GM12878 (cell line): ENCODE data around the gene HOXD13. TPM values are rescaled to one million over a fixed set of nuclear protein-coding genes. Genes with fewer than 3 reads are reported as not detected.

Experiments used
- ATAC-seq: fragments of 200-7000 bp; cut with Tn5 transposase; 3 replicates; pipeline ENCODE4 v1.9.1; 2020; ENCODE audit warnings: mild to moderate bottlenecking, moderate library complexity
- BruUV-seq: library from RNA; stranded (reverse); fragments of 400-500 nt; replicated peaks from 2 replicates; lab custom pipeline; 2021; lab: Mats Ljungman, UMichigan
- CTCF ChIA-PET: fragments of 300-600 bp; sonication (Branson Sonifier 250); formaldehyde crosslinking; extraction: SDS; loops from one replicate; lab custom pipeline; 2021; ENCODE audit warnings: inconsistent platforms; lab: Yijun Ruan, JAX
- POLR2A ChIA-PET: fragments of 350-600 bp; formaldehyde crosslinking; extraction: SDS; loops from one replicate; lab custom pipeline; 2021; ENCODE audit warnings: inconsistent platforms; lab: Charles Lee
- RAD21 ChIA-PET: fragments of 300-600 bp; sonication (Branson Sonifier 250); formaldehyde crosslinking; loops from one replicate; lab custom pipeline; 2023; ENCODE audit warnings: antibody characterized with exemption; ENCODE audit not compliant: unreplicated experiment; lab: Charles Lee
- SMC1A ChIA-PET: fragments of 300-600 bp; sonication (Branson Sonifier 250); formaldehyde crosslinking; loops from one replicate; lab custom pipeline; 2023; ENCODE audit not compliant: unreplicated experiment, uncharacterized antibody; lab: Charles Lee
- DNase-seq: peaks from one replicate; pipeline ENCODE4 v3.0.0-alpha.2; 2011; ENCODE audit warnings: low read depth, low spot score
- FAIRE-seq: peaks from 3 replicates; lab custom pipeline; 2011; peaks lifted over from hg19 to GRCh38; lab: Jason Lieb, UNC
- H2AFZ ChIP-seq: 2 replicates; pipeline ENCODE4 v1.6.0; 2011; ENCODE audit warnings: low read depth, low read length, control low read depth; ENCODE audit not compliant: control insufficient read depth
- H3K27ac ChIP-seq: 2 replicates; pipeline ENCODE4 v1.5.1; 2011; ENCODE audit warnings: control low read depth; ENCODE audit not compliant: control insufficient read depth, insufficient read depth
- H3K27me3 ChIP-seq, 2 experiments: replicated peaks in 1 of 2; 2 replicates each; pipeline versions ENCODE4 v1.6.0 to v1.6.1; 2011; ENCODE audit warnings: low read length in 1 of 2; ENCODE audit not compliant: control insufficient read depth in 2 of 2, insufficient read depth in 2 of 2
- H3K36me3 ChIP-seq, 2 experiments: 2 replicates each; pipeline ENCODE4 v1.5.1; 2011; ENCODE audit warnings: low read length in 1 of 2; ENCODE audit not compliant: control insufficient read depth in 2 of 2, insufficient read depth in 2 of 2
- H3K4me1 ChIP-seq: 2 replicates; pipeline ENCODE4 v1.6.1; 2011; ENCODE audit warnings: mild to moderate bottlenecking, low read length, moderate library complexity, mixed read lengths; ENCODE audit not compliant: control insufficient read depth, insufficient read depth
- H3K4me2 ChIP-seq: 2 replicates; pipeline ENCODE4 v1.6.0; 2011; ENCODE audit warnings: control low read depth; ENCODE audit not compliant: control insufficient read depth, insufficient read depth
- H3K4me3 ChIP-seq: fragments of 200-600 bp; sonication (generic); 2 replicates; pipeline ENCODE4 v1.5.1; 2016
- H3K79me2 ChIP-seq: 2 replicates; pipeline ENCODE4 v1.6.0; 2011; ENCODE audit warnings: low read length; ENCODE audit not compliant: control insufficient read depth, insufficient read depth
- H3K9ac ChIP-seq: 2 replicates; pipeline ENCODE4 v1.8.0; 2011; ENCODE audit warnings: low read length, control low read depth, mixed read lengths; ENCODE audit not compliant: control insufficient read depth, insufficient read depth
- H3K9me3 ChIP-seq: replicated peaks from 3 replicates; pipeline ENCODE4 v1.5.1; 2011; ENCODE audit warnings: mild to moderate bottlenecking, low read length; ENCODE audit not compliant: control insufficient read depth, insufficient read depth
- H4K20me1 ChIP-seq: 2 replicates; pipeline ENCODE4 v1.6.0; 2011; ENCODE audit not compliant: control insufficient read depth, insufficient read depth
- FOXK2 ChIP-seq: fragments of 450-650 bp; IDR thresholded peaks from 2 replicates; pipeline ENCODE4 v1.6.1; 2017; ENCODE audit warnings: mild to moderate bottlenecking, moderate library complexity
- MTA2 ChIP-seq: fragments of 450-650 bp; IDR thresholded peaks from 2 replicates; pipeline ENCODE4 v1.6.1; 2016; ENCODE audit warnings: low read depth, mild to moderate bottlenecking, moderate library complexity
- NR2C1 ChIP-seq: fragments of 450-650 bp; IDR thresholded peaks from 2 replicates; pipeline ENCODE4 v1.6.1; 2017; ENCODE audit warnings: antibody characterized with exemption, mild to moderate bottlenecking, moderate library complexity
- NR2C2 ChIP-seq: IDR thresholded peaks from 2 replicates; pipeline ENCODE4 v1.6.1; 2011; ENCODE audit warnings: borderline replicate concordance, low read depth; ENCODE audit not compliant: control insufficient read depth, insufficient read length
- SMAD1 ChIP-seq: fragments of 450-650 bp; IDR thresholded peaks from 2 replicates; pipeline ENCODE4 v1.6.1; 2018; ENCODE audit warnings: mild to moderate bottlenecking, low read depth; ENCODE audit not compliant: partially characterized antibody
- in situ Hi-C: fragments of 300-500 bp; cut with MboI; formaldehyde crosslinking; loops from 9 replicates; pipeline ENCODE4 v1.14.3; 2018; ENCODE audit warnings: mixed read lengths
- intact Hi-C: fragments of 100-400 bp; cut with micrococcal nuclease; formaldehyde crosslinking; loops from one replicate; pipeline ENCODE4 v1.14.2; 2022; ENCODE audit not compliant: unreplicated experiment
- polyA plus RNA-seq, 11 experiments: library from polyadenylated mRNA; depleted of rRNA in 4 of 11; unstranded in 6 of 11; stranded (reverse) in 5 of 11; fragments of >200 nt; fragmentation: Nextera tagmentation in 4 of 11; fragmentation: Illumina TruSeq in 1 of 11; extraction: Ambion mirVana in 4 of 11; extraction: Trizol in 1 of 11; gene quantifications; 1 replicate in 1 of 11; 2 replicates in 10 of 11; pipeline versions ENCODE4 v1.2.1 to v1.2.3, GENCODE V29; 2011 to 2016; ENCODE audit warnings: inconsistent platforms in 2 of 11, missing spikeins in 2 of 11, low read depth in 1 of 11
- total RNA-seq, 4 experiments: library from RNA; depleted of rRNA in 3 of 4; stranded (reverse); fragments of >200 nt in 3 of 4; fragmentation: Illumina TruSeq in 1 of 4; extraction: Trizol in 1 of 4; gene quantifications; 2 replicates each; pipeline versions ENCODE4 v1.2.1 to v1.2.3, GENCODE V29; 2013 to 2021
- TF ChIP-seq, protein P1 (sequence below): IDR thresholded peaks from 2 replicates; pipeline ENCODE4 v1.6.1; 2011; ENCODE audit warnings: borderline replicate concordance, low read depth, mild to moderate bottlenecking, moderate library complexity, mixed read lengths, low read length; ENCODE audit not compliant: insufficient read depth; ENCODE audit errors: extremely low read length
- TF ChIP-seq, protein P2 (sequence below): IDR thresholded peaks from 2 replicates; pipeline ENCODE4 v1.6.1; 2011; ENCODE audit warnings: borderline replicate concordance, low read depth, mild to moderate bottlenecking, moderate library complexity, low read length; ENCODE audit not compliant: insufficient read depth, poor library complexity, severe bottlenecking
- TF ChIP-seq, protein P3 (sequence below): IDR thresholded peaks from 2 replicates; pipeline ENCODE4 v1.6.1; 2012; ENCODE audit warnings: mild to moderate bottlenecking, low read depth, low read length

Gene HOXD13
- total and polyA plus RNA-seq, 10 of the 15 experiments (the other 5 are each of a cell fraction or from before 2014, with no cell fraction given) = not detected

GRCh38 chr2:176135035-176135440 is 42.5 kb downstream of the HOXD13 start:
- no peak overlapping the region for H3K27ac ChIP-seq
- H3K4me1 ChIP-seq = no peaks in the 10 kb centered on the region
- no peak for ATAC-seq
- no TSS peak for BruUV-seq
- POLR2A ChIA-PET = no interaction called here
- no peak overlapping the region for H3K9ac ChIP-seq
- H3K4me3 ChIP-seq = no peak overlapping the region
- TF ChIP-seq, protein P1, sequence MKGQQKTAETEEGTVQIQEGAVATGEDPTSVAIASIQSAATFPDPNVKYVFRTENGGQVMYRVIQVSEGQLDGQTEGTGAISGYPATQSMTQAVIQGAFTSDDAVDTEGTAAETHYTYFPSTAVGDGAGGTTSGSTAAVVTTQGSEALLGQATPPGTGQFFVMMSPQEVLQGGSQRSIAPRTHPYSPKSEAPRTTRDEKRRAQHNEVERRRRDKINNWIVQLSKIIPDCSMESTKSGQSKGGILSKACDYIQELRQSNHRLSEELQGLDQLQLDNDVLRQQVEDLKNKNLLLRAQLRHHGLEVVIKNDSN = no peak
- no peak for TF ChIP-seq SMAD1
- no peak for TF ChIP-seq FOXK2
- no peak for TF ChIP-seq NR2C1
- TF ChIP-seq, protein P2, sequence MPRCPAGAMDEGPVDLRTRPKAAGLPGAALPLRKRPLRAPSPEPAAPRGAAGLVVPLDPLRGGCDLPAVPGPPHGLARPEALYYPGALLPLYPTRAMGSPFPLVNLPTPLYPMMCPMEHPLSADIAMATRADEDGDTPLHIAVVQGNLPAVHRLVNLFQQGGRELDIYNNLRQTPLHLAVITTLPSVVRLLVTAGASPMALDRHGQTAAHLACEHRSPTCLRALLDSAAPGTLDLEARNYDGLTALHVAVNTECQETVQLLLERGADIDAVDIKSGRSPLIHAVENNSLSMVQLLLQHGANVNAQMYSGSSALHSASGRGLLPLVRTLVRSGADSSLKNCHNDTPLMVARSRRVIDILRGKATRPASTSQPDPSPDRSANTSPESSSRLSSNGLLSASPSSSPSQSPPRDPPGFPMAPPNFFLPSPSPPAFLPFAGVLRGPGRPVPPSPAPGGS = no peak
- no peak for TF ChIP-seq MTA2
- TF ChIP-seq, protein P3, sequence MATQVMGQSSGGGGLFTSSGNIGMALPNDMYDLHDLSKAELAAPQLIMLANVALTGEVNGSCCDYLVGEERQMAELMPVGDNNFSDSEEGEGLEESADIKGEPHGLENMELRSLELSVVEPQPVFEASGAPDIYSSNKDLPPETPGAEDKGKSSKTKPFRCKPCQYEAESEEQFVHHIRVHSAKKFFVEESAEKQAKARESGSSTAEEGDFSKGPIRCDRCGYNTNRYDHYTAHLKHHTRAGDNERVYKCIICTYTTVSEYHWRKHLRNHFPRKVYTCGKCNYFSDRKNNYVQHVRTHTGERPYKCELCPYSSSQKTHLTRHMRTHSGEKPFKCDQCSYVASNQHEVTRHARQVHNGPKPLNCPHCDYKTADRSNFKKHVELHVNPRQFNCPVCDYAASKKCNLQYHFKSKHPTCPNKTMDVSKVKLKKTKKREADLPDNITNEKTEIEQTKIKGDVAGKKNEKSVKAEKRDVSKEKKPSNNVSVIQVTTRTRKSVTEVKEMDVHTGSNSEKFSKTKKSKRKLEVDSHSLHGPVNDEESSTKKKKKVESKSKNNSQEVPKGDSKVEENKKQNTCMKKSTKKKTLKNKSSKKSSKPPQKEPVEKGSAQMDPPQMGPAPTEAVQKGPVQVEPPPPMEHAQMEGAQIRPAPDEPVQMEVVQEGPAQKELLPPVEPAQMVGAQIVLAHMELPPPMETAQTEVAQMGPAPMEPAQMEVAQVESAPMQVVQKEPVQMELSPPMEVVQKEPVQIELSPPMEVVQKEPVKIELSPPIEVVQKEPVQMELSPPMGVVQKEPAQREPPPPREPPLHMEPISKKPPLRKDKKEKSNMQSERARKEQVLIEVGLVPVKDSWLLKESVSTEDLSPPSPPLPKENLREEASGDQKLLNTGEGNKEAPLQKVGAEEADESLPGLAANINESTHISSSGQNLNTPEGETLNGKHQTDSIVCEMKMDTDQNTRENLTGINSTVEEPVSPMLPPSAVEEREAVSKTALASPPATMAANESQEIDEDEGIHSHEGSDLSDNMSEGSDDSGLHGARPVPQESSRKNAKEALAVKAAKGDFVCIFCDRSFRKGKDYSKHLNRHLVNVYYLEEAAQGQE = no peak
- TF ChIP-seq NR2C2 = no peak
- TF ChIP-seq, all 136 proteins: peak for 0
- no peaks in the 10 kb centered on the region; the same call in 2 of the 3 replicates for H3K9me3 ChIP-seq
- H3K36me3 ChIP-seq = no peaks in the 10 kb centered on the region
- H3K79me2 ChIP-seq = no peaks in the 10 kb centered on the region
- H2AFZ ChIP-seq = no peak overlapping the region
- CTCF ChIA-PET = no interaction called here
- DNase-seq (no peak), FAIRE-seq (no peak)
- no peaks in the 10 kb centered on the region for H4K20me1 ChIP-seq
- H3K27me3 ChIP-seq = peaks cover 5 to 28% of the 10 kb centered on the region in 2 experiments
- intact Hi-C loops (no loop called here), in situ Hi-C loops (loop anchor here (25.0 kb wide), 1 partner anchor 1202 kb away; no protein-coding TSS in a partner anchor)
- no peak overlapping the region for H3K4me2 ChIP-seq
- SMC1A ChIA-PET = no interaction called here
- RAD21 ChIA-PET = interaction anchor here (0.8 kb wide), 1 partner anchor 519 kb away, joined by 3 read pairs; no protein-coding TSS in a partner anchor
